Activated CD8-positive, alpha-beta T cell treated with anti-CD3 and anti-CD28 coated beads for 36 hours (primary cell): ENCODE measurements around the gene SLC16A14. TPM values are rescaled to one million over a fixed set of nuclear protein-coding genes. Genes with fewer than 3 reads are reported as not detected.

Source experiments
- ATAC-seq: fragments of 200-7000 bp; cut with Tn5 transposase; one replicate; pipeline ENCODE4 v1.10.0; 2021; ENCODE audit warnings: mild to moderate bottlenecking, moderate library complexity
- CTCF ChIA-PET: fragments of 350-600 bp; sonication (Branson Sonifier 250); formaldehyde crosslinking; loops from one replicate; lab custom pipeline; 2021; ENCODE audit warnings: antibody characterized with exemption; lab: Charles Lee
- POLR2A ChIA-PET: fragments of 350-600 bp; sonication (Branson Sonifier 250); formaldehyde crosslinking; loops from one replicate; lab custom pipeline; 2021; ENCODE audit warnings: antibody characterized with exemption; lab: Charles Lee
- DNase-seq: peaks from one replicate; pipeline ENCODE4 v3.0.0-alpha.2; 2020
- H3K27ac Mint-ChIP-seq: one replicate; pipeline ENCODE4 v1.8.0; 2021; ENCODE audit warnings: mild to moderate bottlenecking, mixed read lengths
- H3K27me3 Mint-ChIP-seq: one replicate; pipeline ENCODE4 v1.8.0; 2021; ENCODE audit warnings: mixed read lengths
- H3K36me3 Mint-ChIP-seq: one replicate; pipeline ENCODE4 v1.8.0; 2021; ENCODE audit warnings: low read depth, mixed read lengths
- H3K4me1 Mint-ChIP-seq: one replicate; pipeline ENCODE4 v1.8.0; 2021; ENCODE audit warnings: low read depth, mixed read lengths
- H3K4me3 Mint-ChIP-seq: one replicate; pipeline ENCODE4 v1.8.0; 2021; ENCODE audit warnings: mild to moderate bottlenecking, moderate library complexity, mixed read lengths
- H3K9me3 Mint-ChIP-seq: one replicate; pipeline ENCODE4 v1.8.0; 2021; ENCODE audit warnings: mixed read lengths
- CTCF ChIP-seq: fragments of 200-600 bp; IDR thresholded peaks from one replicate; pipeline ENCODE4 v1.8.0; 2022; ENCODE audit warnings: antibody characterized with exemption, mild to moderate bottlenecking
- intact Hi-C: fragments of 100-400 bp; cut with micrococcal nuclease; formaldehyde crosslinking; loops from one replicate; pipeline ENCODE4 v1.10.0; 2022
- total RNA-seq, 2 experiments: library from RNA; stranded (reverse); gene quantifications; one replicate each; pipeline ENCODE4 v1.2.3, GENCODE V29; 2021

The SLC16A14 gene
- total RNA-seq, 2 experiments from 2014 or later, result 1.5 to 2.3 TPM

GRCh38 chr2:230090967-230091366 is 22.2 kb upstream of the SLC16A14 start:
- no peak for ATAC-seq
- no peak for TF ChIP-seq CTCF
- H3K27ac Mint-ChIP-seq, result no peak overlapping the region
- intact Hi-C loops, result no loop called here
- ChIA-PET CTCF (interaction anchor here (2.1 kb wide), 1 partner anchor 23 kb away, joined by 19 read pairs; no protein-coding TSS in a partner anchor), POLR2A (interaction anchor here (0.5 kb wide), 1 partner anchor 168 kb away, joined by 3 read pairs; no protein-coding TSS in a partner anchor)
- H3K36me3 Mint-ChIP-seq, result no peaks in the 10 kb centered on the region
- peaks cover 10% of the 10 kb centered on the region for H3K27me3 Mint-ChIP-seq
- no peak for DNase-seq
- no peaks in the 10 kb centered on the region for H3K4me1 Mint-ChIP-seq
- H3K4me3 Mint-ChIP-seq, result no peak overlapping the region
- peaks cover 5% of the 10 kb centered on the region for H3K9me3 Mint-ChIP-seq

GRCh38 chr2:230085201-230085600 is 16.5 kb upstream of the SLC16A14 start:
- DNase-seq, result no peak
- intact Hi-C loops, result no loop called here
- H3K4me1 Mint-ChIP-seq, result no peaks in the 10 kb centered on the region

GRCh38 chr2:230077851-230078547 is 9.3 kb upstream of the SLC16A14 start:
- Mint-ChIP-seq H3K4me3 (no peak overlapping the region), H3K9me3 (peaks cover 2% of the 10 kb centered on the region), H3K27me3 (no peaks in the 10 kb centered on the region), H3K36me3 (no peaks in the 10 kb centered on the region), H3K4me1 (no peaks in the 10 kb centered on the region), H3K27ac (no peak overlapping the region)
- intact Hi-C loops, result no loop called here
- DNase-seq (no peak), ATAC-seq (no peak)
- POLR2A ChIA-PET, result no interaction called here
- TF ChIP-seq CTCF, result no peak
- CTCF ChIA-PET, result interaction anchor here (3.1 kb wide), 1 partner anchor 11 kb away, joined by 27 read pairs; the partner anchor contains the start of gene SLC16A14

More at GRCh38 chr2:230085201-230085600, 16.5 kb upstream of the SLC16A14 start:
- ChIA-PET CTCF (interaction anchor here (0.6 to 0.9 kb wide), 3 partner anchors 16 to 85 kb away, joined by 3 read pairs; partner anchors contain the start of gene SLC16A14), POLR2A (no interaction called here)
- no peak for TF ChIP-seq CTCF
- Mint-ChIP-seq H3K27me3 (peaks cover 2% of the 10 kb centered on the region), H3K9me3 (no peaks in the 10 kb centered on the region), H3K27ac (no peak overlapping the region), H3K36me3 (no peaks in the 10 kb centered on the region), H3K4me3 (no peak overlapping the region)
- ATAC-seq, result no peak

- Mint-ChIP-seq H3K4me3 (no peak overlapping the region), H3K36me3 (no peaks in the 10 kb centered on the region), H3K9me3 (peaks cover 2% of the 10 kb centered on the region), H3K27ac (no peak overlapping the region), H3K27me3 (peaks cover 4% of the 10 kb centered on the region), H3K4me1 (no peaks in the 10 kb centered on the region)
- no peak for DNase-seq
- ChIA-PET POLR2A (no interaction called here), CTCF (interaction anchor here (3.1 kb wide), 1 partner anchor 9 kb away, joined by 27 read pairs; the partner anchor contains the start of gene SLC16A14)
- intact Hi-C loops, result no loop called here
- no peak for ATAC-seq
- TF ChIP-seq CTCF, result no peak
Measured at GRCh38 chr2:230076819-230077218, 8.1 kb upstream of the SLC16A14 start.

- Mint-ChIP-seq H3K27me3 (peaks cover 4% of the 10 kb centered on the region), H3K36me3 (no peaks in the 10 kb centered on the region), H3K9me3 (peaks cover 2% of the 10 kb centered on the region), H3K4me3 (no peak overlapping the region), H3K27ac (no peak overlapping the region), H3K4me1 (no peaks in the 10 kb centered on the region)
- CTCF ChIA-PET, result interaction anchor here (1.0 to 3.1 kb wide), 2 partner anchors 9 to 84 kb away, joined by 3 to 27 read pairs; partner anchors contain the start of gene SLC16A14
- POLR2A ChIA-PET, result no interaction called here
- ATAC-seq, result peak; percentile 39
- no peak for DNase-seq
- intact Hi-C loops, result no loop called here
- TF ChIP-seq CTCF, result no peak
Measured at GRCh38 chr2:230075988-230076631, 7.4 kb upstream of the SLC16A14 start.
